Kidney epithelial cell (primary cell): ENCODE results near the gene GPR55. TPM values are rescaled to one million over a fixed set of nuclear protein-coding genes. Genes with fewer than 3 reads are reported as not detected.

Source experiments
- DNase-seq: peaks from one replicate; pipeline ENCODE4 v3.0.0-alpha.2; 2010; ENCODE audit warnings: low read depth
- H3K27me3 ChIP-seq: 2 replicates; pipeline ENCODE4 v1.6.0; 2011; ENCODE audit warnings: low read length; ENCODE audit not compliant: control insufficient read depth, insufficient read depth
- H3K36me3 ChIP-seq: 2 replicates; pipeline ENCODE4 v1.5.1; 2011; ENCODE audit warnings: low read length; ENCODE audit not compliant: control insufficient read depth, insufficient read depth
- H3K4me3 ChIP-seq: 2 replicates; pipeline ENCODE4 v1.5.1; 2011; ENCODE audit warnings: low read depth, mild to moderate bottlenecking, control low read depth, low read length
- total RNA-seq: library from RNA; depleted of rRNA; stranded (reverse); fragments of >200 nt; gene quantifications from 2 replicates; pipeline ENCODE4 v1.2.3, GENCODE V29; 2015
- TF ChIP-seq, protein P1 (sequence below): IDR thresholded peaks from 2 replicates; pipeline ENCODE4 v1.5.1; 2011; ENCODE audit warnings: mild to moderate bottlenecking, moderate library complexity, low read length, control low read depth, inconsistent platforms; ENCODE audit not compliant: insufficient read depth, poor library complexity, severe bottlenecking

GPR55 gene
- total RNA-seq, 1 donor from 2014 or later = not detected

DNA sequence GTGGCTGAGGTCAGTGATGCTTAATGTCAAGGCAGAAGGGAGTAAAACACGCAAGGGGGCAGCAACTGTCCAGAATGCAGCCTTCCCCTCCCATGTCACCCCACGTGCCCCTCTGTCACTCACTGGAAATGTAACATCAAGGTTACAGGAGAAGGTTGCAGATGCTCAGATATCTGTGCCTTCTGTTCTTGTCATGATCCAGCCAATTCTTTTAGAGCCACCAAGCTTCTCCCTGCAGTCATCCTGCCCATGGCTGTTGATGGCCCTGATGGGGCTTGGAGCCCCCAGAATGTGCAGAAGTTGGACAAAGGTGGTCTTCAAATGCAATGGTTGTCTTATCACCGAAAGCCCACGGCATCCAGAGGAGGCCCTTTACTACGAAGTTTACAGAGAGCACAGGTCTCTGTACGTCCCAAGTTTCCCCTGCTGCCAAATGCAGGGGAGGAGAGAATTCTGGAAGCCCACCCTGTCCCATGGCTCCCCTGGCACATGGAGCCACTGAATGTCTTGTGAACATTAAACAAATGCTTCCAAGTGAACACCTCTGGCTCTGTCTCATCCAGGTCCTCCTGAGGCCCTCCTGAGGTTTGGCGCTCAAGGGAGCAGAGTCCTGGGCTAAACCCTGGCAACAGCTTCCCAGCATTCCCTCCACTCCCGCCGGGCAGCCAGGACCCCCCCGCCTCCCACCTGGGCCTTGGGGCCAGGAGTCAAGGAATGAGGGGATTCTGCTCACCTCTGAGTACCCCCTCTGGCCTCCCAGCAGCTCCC is 4.5 kb upstream of the GPR55 start:
- Histone ChIP-seq H3K36me3 (no peaks in the 10 kb centered on the region), H3K27me3 (peaks cover 18% of the 10 kb centered on the region), H3K4me3 (no peak overlapping the region)
- DNase-seq = no peak
- TF ChIP-seq, protein P1, sequence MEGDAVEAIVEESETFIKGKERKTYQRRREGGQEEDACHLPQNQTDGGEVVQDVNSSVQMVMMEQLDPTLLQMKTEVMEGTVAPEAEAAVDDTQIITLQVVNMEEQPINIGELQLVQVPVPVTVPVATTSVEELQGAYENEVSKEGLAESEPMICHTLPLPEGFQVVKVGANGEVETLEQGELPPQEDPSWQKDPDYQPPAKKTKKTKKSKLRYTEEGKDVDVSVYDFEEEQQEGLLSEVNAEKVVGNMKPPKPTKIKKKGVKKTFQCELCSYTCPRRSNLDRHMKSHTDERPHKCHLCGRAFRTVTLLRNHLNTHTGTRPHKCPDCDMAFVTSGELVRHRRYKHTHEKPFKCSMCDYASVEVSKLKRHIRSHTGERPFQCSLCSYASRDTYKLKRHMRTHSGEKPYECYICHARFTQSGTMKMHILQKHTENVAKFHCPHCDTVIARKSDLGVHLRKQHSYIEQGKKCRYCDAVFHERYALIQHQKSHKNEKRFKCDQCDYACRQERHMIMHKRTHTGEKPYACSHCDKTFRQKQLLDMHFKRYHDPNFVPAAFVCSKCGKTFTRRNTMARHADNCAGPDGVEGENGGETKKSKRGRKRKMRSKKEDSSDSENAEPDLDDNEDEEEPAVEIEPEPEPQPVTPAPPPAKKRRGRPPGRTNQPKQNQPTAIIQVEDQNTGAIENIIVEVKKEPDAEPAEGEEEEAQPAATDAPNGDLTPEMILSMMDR = no peak

DNA sequence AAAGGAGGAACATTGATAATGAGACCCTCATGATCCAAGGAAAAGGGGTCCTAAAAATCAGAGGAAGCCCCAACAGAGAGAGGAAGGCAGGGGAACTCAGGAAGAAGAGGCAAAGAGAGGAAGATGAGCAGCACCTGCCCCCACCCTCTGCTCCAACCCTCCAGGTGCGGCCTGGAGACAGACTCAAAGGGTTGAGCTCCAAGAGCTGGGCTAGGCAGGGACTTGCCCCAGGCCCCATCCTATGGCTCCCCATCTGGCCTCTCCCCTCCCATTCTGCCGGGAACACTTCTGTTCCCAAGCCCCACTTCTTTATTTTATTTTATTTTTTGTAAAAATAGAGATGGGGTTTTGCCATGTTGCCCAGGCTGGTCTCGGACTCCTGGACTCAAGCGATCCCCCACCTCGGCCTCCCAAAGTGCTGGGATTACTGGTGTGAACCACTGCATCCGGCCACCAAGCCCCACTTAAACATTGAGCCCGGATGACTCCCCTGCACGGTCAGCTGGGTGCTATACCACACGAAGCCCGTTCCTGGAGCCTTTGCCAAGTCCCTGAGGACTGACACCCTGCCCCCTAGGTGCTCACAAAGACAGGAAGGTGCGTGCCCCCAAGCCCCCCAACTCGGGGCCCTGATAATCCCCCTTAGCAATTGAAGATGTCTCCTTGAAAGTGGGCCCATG is 3.8 kb upstream of the GPR55 start:
- no peaks in the 10 kb centered on the region for H3K36me3 ChIP-seq
- H3K4me3 ChIP-seq = no peak overlapping the region
- TF ChIP-seq, protein P1 = no peak
- peaks cover 16% of the 10 kb centered on the region for H3K27me3 ChIP-seq
- no peak for DNase-seq

DNA sequence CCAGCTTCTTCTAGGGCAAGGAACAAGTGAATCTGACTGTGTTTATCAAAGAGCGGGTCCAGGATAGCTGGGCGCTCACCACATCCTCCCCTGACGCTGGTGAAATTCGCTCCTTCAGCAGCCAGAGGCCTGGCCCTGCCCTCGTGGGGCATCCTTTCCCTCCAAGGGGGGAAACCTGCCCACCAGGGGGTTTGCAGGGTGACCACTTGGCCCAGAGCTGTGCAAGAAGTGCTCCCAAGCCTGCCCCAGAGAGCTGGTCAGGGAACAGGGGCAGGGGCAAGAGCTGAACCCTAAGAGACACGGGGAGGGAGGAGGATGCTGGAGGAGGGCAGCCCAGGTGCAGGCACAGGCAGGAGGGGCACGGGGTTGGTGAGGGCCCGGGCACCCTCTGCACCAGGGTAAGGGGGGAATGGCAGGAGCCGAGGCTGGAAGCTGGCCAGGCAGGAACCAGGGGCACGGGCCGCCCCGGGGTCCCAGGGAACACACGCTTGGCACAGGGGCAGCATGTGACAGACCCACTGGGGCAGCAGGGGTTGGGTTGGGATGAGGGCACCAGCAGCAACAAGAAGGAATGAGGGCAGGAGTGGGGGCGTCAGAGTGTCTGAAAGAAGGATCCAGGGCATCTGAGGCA is 2.8 kb upstream of the GPR55 start:
- H3K27me3 ChIP-seq = peaks cover 20% of the 10 kb centered on the region
- no peaks in the 10 kb centered on the region for H3K36me3 ChIP-seq
- no peak for DNase-seq
- TF ChIP-seq, protein P1 = no peak
- no peak overlapping the region for H3K4me3 ChIP-seq

DNA sequence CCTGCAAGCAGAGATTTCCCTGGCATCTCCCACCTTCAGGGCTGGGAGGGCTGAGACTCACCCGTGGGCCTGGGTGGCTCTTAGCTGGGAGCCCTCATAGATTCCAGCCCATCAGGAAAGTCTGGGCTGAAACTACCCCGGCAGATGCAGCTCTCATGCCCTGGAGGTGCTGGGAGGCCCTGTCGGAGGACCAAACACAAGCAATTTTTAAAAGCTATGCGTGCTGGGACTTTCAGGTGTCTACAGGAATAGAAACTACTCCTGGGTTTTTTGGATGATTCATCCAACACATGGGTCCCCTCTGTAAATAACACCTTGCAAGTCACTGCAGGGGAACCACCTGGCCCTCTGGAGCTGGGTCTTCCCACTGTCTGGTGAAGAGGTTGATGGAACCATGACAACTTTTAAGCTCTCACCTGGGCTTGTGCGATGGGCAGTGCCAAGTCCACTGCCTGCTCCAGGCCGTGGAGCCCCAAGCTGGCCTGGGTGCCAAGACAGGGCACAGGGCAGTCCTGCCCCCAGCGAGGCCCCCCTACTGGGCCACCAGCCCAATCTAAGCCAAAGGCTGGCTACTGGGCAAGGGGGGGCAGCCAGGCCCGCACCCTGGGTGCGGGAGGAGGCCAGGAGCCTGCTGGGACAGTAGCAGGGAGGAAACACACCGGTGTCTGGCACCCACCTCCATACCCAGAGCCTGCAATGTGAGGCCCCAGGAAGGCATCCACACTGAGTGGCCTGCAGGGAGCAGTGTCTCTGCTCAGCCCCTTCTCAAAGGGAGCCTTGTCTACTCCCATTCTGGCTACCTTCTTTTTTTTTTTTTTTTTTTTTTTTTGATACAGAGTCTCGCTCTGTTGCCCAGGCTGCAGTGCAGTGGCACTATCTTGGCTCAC is 1.1 kb upstream of the GPR55 start:
- H3K36me3 ChIP-seq = no peaks in the 10 kb centered on the region
- H3K4me3 ChIP-seq = no peak overlapping the region
- DNase-seq = no peak
- peaks cover 13% of the 10 kb centered on the region for H3K27me3 ChIP-seq
- TF ChIP-seq, protein P1 = no peak

DNA sequence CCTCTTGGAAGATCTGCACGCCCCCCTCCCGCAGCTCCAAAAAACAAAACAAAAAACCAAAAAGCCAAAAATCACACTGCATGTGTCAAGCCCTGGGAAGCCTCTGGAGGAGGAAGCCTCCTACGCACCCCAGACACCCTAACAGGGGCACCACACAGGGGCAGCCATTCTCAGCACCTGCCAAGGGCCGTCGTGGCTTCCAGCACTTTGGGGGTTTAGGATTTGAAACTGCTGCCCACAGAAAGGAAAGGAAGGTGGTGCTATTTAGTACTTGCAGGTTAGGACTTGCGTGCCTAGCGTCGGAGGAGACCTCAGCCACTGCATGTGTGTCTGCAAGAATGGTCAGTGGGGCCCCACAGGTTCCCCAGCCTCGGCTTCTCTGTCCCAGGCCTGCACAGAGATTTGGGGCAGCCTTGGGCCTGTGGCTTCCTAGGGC is 419 bp upstream of the GPR55 start:
- DNase-seq = no peak
- Histone ChIP-seq H3K4me3 (no peak overlapping the region), H3K36me3 (no peaks in the 10 kb centered on the region), H3K27me3 (peaks cover 13% of the 10 kb centered on the region)
- TF ChIP-seq, protein P1 = no peak
